WTC11 (cell line): ENCODE measurements around the gene HECW1. TPM values are rescaled to one million over a fixed set of nuclear protein-coding genes. Genes with fewer than 3 reads are reported as not detected.
"Not testable (repeated sequence)": the region's sequence is repeated elsewhere in the genome, so short reads cannot be mapped to it uniquely, and the experiment has no call there.

Experiments used
- ATAC-seq: fragments of 200-7000 bp; cut with Tn5 transposase; 2 replicates; pipeline ENCODE4 v1.10.0; 2021; ENCODE audit warnings: mild to moderate bottlenecking, moderate library complexity
- CTCF ChIA-PET: fragments of 300-600 bp; sonication (Branson Sonifier 250); formaldehyde crosslinking; loops from one replicate; lab custom pipeline; 2021; ENCODE audit warnings: antibody characterized with exemption; lab: Charles Lee
- POLR2A ChIA-PET: fragments of 350-600 bp; sonication (Branson Sonifier 250); formaldehyde crosslinking; loops from one replicate; lab custom pipeline; 2021; ENCODE audit warnings: antibody characterized with exemption; lab: Charles Lee
- DNase-seq: peaks from one replicate; pipeline ENCODE4 v3.0.0; 2021; ENCODE audit warnings: low spot score
- H3K27ac Mint-ChIP-seq: 2 replicates; pipeline ENCODE4 v1.8.0; 2021; ENCODE audit warnings: mixed read lengths
- H3K27me3 Mint-ChIP-seq: 2 replicates; pipeline ENCODE4 v1.8.0; 2021; ENCODE audit warnings: low read depth, mild to moderate bottlenecking, moderate library complexity, mixed read lengths
- H3K36me3 Mint-ChIP-seq: 2 replicates; pipeline ENCODE4 v1.8.0; 2021; ENCODE audit warnings: mixed read lengths
- H3K4me1 Mint-ChIP-seq: 2 replicates; pipeline ENCODE4 v1.8.0; 2022; ENCODE audit warnings: mixed read lengths
- H3K4me3 Mint-ChIP-seq: 2 replicates; pipeline ENCODE4 v1.8.0; 2021; ENCODE audit warnings: mild to moderate bottlenecking, moderate library complexity, mixed read lengths
- H3K9me3 Mint-ChIP-seq: 2 replicates; pipeline ENCODE4 v1.8.0; 2021; ENCODE audit warnings: mixed read lengths
- FOXJ3 ChIP-seq: sonication (generic); formaldehyde crosslinking; IDR thresholded peaks from 2 replicates; pipeline ENCODE4 v1.9.0; 2021; ENCODE audit warnings: missing genetic modification reagents, mild to moderate bottlenecking, borderline replicate concordance
- GTF2I ChIP-seq: fragments of 250-450 bp; sonication (Bioruptor Pico); conservative IDR thresholded peaks from 2 replicates; pipeline ENCODE4 v1.4.0; 2021; ENCODE audit warnings: mild to moderate bottlenecking
- NFATC4 ChIP-seq: fragments of 250-450 bp; sonication (Bioruptor Pico); IDR thresholded peaks from 2 replicates; pipeline ENCODE4 v1.9.0; 2021; ENCODE audit warnings: mild to moderate bottlenecking
- NR1H2 ChIP-seq: sonication (generic); formaldehyde crosslinking; IDR thresholded peaks from 2 replicates; pipeline ENCODE4 v1.9.0; 2021; ENCODE audit warnings: mild to moderate bottlenecking, moderate library complexity, missing genetic modification reagents
- TCF7 ChIP-seq: sonication (generic); formaldehyde crosslinking; IDR thresholded peaks from 2 replicates; pipeline ENCODE4 v1.8.0; 2022; ENCODE audit warnings: mild to moderate bottlenecking, low read depth, missing genetic modification reagents, moderate library complexity
- TEAD4 ChIP-seq: sonication (generic); formaldehyde crosslinking; IDR thresholded peaks from 2 replicates; pipeline ENCODE4 v1.8.0; 2022; ENCODE audit warnings: mild to moderate bottlenecking, missing genetic modification reagents
- ZBTB21 ChIP-seq: sonication (generic); formaldehyde crosslinking; IDR thresholded peaks from 2 replicates; pipeline ENCODE4 v1.8.1; 2023; ENCODE audit warnings: mild to moderate bottlenecking, missing genetic modification reagents, borderline replicate concordance
- ZNF121 ChIP-seq: sonication (generic); formaldehyde crosslinking; IDR thresholded peaks from 2 replicates; pipeline ENCODE4 v1.8.0; 2023; ENCODE audit warnings: missing genetic modification reagents
- ZNF219 ChIP-seq: sonication (generic); formaldehyde crosslinking; IDR thresholded peaks from 2 replicates; pipeline ENCODE4 v1.8.0; 2023; ENCODE audit warnings: missing genetic modification reagents, mild to moderate bottlenecking, borderline replicate concordance
- ZNF232 ChIP-seq: sonication (generic); formaldehyde crosslinking; IDR thresholded peaks from 2 replicates; pipeline ENCODE4 v1.8.0; 2022; ENCODE audit warnings: mild to moderate bottlenecking, missing genetic modification reagents
- ZNF317 ChIP-seq: sonication (generic); formaldehyde crosslinking; IDR thresholded peaks from 2 replicates; pipeline ENCODE4 v1.8.1; 2023; ENCODE audit warnings: low read depth, mild to moderate bottlenecking, moderate library complexity, missing genetic modification reagents, borderline replicate concordance
- total RNA-seq: library from RNA; stranded (reverse); gene quantifications from 3 replicates; pipeline ENCODE4 v1.2.3, GENCODE V29; 2021
- TF ChIP-seq, protein P1 (sequence below): sonication (generic); formaldehyde crosslinking; IDR thresholded peaks from 2 replicates; pipeline ENCODE4 v1.8.0; 2023; ENCODE audit warnings: mild to moderate bottlenecking, missing genetic modification reagents
- TF ChIP-seq, protein P2 (sequence below): sonication (generic); formaldehyde crosslinking; IDR thresholded peaks from 2 replicates; pipeline ENCODE4 v1.8.1; 2023; ENCODE audit warnings: mild to moderate bottlenecking, missing genetic modification reagents, moderate library complexity
- TF ChIP-seq, protein P3 (sequence below): sonication (generic); formaldehyde crosslinking; IDR thresholded peaks from 2 replicates; pipeline ENCODE4 v1.8.1; 2023; ENCODE audit warnings: mild to moderate bottlenecking, moderate library complexity, missing genetic modification reagents
- TF ChIP-seq, protein P4 (sequence below): sonication (generic); formaldehyde crosslinking; IDR thresholded peaks from 2 replicates; pipeline ENCODE4 v1.8.1; 2023; ENCODE audit warnings: mild to moderate bottlenecking, missing genetic modification reagents, moderate library complexity
- TF ChIP-seq, protein P5 (sequence below): sonication (generic); formaldehyde crosslinking; IDR thresholded peaks from 2 replicates; pipeline ENCODE4 v1.8.0; 2023; ENCODE audit warnings: missing genetic modification reagents
- TF ChIP-seq, protein P6 (sequence below): sonication (generic); formaldehyde crosslinking; IDR thresholded peaks from 2 replicates; pipeline ENCODE4 v1.8.0; 2022; ENCODE audit warnings: mild to moderate bottlenecking, missing genetic modification reagents
- TF ChIP-seq, protein P7 (sequence below): fragments of 250-450 bp; sonication (Bioruptor Pico); IDR thresholded peaks from 2 replicates; pipeline ENCODE4 v1.9.0; 2021; ENCODE audit warnings: mild to moderate bottlenecking, borderline replicate concordance

The HECW1 gene
- total RNA-seq, 1 experiment from 2014 or later = 6.1 TPM

DNA sequence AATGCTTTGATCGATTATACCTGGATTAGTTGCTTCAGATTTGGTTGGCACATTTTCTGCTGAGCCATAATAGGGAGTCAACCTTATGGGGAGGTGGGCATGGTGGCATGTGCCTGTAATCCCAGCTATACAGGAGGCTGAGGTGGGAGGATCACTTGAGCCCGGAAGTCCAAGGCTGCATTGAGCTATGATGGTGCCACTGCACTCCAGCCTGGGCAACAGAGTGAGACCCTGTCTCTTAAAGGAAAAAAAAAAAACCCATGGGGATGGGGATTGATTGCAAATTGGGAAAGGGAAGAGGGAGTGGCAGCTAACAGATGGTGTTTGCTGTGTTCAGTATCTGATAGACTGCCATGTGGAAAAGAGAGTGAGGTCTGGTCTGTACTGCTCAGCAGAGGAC lies 481.6 kb downstream of the HECW1 start:
- ATAC-seq (no peak), DNase-seq (no peak)
- H3K4me3 Mint-ChIP-seq = no peak overlapping the region
- TF ChIP-seq ZNF121 (CRISPR knock-in tag) (peak; percentile 87; the same call in 1 of the 2 replicates), TCF7 (no peak)
- TF ChIP-seq, all 79 proteins: peak for 1
- Mint-ChIP-seq H3K9me3 (no peaks in the 10 kb centered on the region), H3K4me1 (peaks cover 7% of the 10 kb centered on the region), H3K27me3 (no peaks in the 10 kb centered on the region), H3K36me3 (peaks cover 5% of the 10 kb centered on the region), H3K27ac (no peak overlapping the region)
- POLR2A ChIA-PET = no interaction called here
- CTCF ChIA-PET = interaction anchor here (2.1 kb wide), 1 partner anchor 11 kb away, joined by 13 read pairs; the partner anchor contains the start of gene STK17A

DNA sequence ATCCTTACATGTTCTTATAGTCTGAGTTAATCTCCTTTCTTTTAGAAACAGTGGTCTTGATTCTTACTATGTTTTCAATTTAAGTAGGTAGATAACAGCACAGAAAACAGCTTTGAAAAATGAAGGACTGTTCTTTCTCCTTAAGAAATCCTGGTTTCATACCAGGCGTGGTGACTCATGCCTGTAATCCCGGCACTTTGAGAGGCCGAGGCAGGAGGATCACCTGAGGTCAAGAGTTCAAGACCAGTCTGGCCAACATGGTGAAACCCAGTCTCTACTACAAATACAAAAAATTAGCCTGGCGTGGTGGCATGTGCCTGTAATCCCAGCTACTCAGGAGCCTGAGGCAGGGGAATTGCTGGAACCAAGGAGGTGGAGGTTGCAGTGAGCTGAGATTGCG lies 484.0 kb downstream of the HECW1 start:
- H3K36me3 Mint-ChIP-seq, H3K9me3 Mint-ChIP-seq, H3K4me3 Mint-ChIP-seq, POLR2A ChIA-PET, H3K27me3 Mint-ChIP-seq, DNase-seq, H3K27ac Mint-ChIP-seq, ATAC-seq, H3K4me1 Mint-ChIP-seq: not testable (repeated sequence)
- CTCF ChIA-PET = interaction anchor here (1.3 kb wide), 1 partner anchor 14 kb away, joined by 8 read pairs; the partner anchor contains the start of gene STK17A

DNA sequence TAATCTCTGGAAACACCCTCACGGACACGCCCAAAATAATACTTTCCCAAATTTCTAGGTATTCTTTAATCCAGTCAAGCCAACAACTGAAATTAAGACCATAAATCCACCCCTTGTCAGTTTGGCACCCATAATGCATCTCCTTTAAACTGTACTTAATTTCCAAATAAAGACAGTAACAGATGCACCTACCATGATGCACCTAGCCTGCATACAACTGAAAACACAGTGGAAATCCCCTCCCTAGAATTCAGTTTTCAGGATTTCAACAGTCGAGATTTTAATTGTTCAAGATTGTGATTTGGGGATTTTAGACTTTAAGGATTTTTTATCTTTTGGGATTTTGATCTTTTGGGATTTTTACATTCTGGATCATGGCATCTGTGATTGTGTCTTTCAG lies 487.6 kb downstream of the HECW1 start:
- TF ChIP-seq FOXJ3 (CRISPR knock-in tag) (no peak), ZNF219 (CRISPR knock-in tag) (no peak), TEAD4 (CRISPR knock-in tag) (no peak), ZNF317 (no peak), GTF2I (CRISPR knock-in tag) (no peak), NR1H2 (CRISPR knock-in tag) (no peak), ZBTB21 (no peak), ZNF232 (CRISPR knock-in tag) (no peak), NFATC4 (CRISPR knock-in tag) (no peak), ZNF121 (CRISPR knock-in tag) (no peak)
- TF ChIP-seq, protein P1, sequence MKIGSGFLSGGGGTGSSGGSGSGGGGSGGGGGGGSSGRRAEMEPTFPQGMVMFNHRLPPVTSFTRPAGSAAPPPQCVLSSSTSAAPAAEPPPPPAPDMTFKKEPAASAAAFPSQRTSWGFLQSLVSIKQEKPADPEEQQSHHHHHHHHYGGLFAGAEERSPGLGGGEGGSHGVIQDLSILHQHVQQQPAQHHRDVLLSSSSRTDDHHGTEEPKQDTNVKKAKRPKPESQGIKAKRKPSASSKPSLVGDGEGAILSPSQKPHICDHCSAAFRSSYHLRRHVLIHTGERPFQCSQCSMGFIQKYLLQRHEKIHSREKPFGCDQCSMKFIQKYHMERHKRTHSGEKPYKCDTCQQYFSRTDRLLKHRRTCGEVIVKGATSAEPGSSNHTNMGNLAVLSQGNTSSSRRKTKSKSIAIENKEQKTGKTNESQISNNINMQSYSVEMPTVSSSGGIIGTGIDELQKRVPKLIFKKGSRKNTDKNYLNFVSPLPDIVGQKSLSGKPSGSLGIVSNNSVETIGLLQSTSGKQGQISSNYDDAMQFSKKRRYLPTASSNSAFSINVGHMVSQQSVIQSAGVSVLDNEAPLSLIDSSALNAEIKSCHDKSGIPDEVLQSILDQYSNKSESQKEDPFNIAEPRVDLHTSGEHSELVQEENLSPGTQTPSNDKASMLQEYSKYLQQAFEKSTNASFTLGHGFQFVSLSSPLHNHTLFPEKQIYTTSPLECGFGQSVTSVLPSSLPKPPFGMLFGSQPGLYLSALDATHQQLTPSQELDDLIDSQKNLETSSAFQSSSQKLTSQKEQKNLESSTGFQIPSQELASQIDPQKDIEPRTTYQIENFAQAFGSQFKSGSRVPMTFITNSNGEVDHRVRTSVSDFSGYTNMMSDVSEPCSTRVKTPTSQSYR (CRISPR knock-in tag) = no peak
- TF ChIP-seq, protein P2, sequence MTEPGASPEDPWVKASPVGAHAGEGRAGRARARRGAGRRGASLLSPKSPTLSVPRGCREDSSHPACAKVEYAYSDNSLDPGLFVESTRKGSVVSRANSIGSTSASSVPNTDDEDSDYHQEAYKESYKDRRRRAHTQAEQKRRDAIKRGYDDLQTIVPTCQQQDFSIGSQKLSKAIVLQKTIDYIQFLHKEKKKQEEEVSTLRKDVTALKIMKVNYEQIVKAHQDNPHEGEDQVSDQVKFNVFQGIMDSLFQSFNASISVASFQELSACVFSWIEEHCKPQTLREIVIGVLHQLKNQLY (CRISPR knock-in tag) = no peak
- TF ChIP-seq, protein P3, sequence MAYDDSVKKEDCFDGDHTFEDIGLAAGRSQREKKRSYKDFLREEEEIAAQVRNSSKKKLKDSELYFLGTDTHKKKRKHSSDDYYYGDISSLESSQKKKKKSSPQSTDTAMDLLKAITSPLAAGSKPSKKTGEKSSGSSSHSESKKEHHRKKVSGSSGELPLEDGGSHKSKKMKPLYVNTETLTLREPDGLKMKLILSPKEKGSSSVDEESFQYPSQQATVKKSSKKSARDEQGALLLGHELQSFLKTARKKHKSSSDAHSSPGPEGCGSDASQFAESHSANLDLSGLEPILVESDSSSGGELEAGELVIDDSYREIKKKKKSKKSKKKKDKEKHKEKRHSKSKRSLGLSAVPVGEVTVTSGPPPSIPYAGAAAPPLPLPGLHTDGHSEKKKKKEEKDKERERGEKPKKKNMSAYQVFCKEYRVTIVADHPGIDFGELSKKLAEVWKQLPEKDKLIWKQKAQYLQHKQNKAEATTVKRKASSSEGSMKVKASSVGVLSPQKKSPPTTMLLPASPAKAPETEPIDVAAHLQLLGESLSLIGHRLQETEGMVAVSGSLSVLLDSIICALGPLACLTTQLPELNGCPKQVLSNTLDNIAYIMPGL = no peak
- TF ChIP-seq, protein P4, sequence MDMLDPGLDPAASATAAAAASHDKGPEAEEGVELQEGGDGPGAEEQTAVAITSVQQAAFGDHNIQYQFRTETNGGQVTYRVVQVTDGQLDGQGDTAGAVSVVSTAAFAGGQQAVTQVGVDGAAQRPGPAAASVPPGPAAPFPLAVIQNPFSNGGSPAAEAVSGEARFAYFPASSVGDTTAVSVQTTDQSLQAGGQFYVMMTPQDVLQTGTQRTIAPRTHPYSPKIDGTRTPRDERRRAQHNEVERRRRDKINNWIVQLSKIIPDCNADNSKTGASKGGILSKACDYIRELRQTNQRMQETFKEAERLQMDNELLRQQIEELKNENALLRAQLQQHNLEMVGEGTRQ = no peak
- TF ChIP-seq, protein P5, sequence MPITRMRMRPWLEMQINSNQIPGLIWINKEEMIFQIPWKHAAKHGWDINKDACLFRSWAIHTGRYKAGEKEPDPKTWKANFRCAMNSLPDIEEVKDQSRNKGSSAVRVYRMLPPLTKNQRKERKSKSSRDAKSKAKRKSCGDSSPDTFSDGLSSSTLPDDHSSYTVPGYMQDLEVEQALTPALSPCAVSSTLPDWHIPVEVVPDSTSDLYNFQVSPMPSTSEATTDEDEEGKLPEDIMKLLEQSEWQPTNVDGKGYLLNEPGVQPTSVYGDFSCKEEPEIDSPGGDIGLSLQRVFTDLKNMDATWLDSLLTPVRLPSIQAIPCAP = no peak
- TF ChIP-seq, protein P6, sequence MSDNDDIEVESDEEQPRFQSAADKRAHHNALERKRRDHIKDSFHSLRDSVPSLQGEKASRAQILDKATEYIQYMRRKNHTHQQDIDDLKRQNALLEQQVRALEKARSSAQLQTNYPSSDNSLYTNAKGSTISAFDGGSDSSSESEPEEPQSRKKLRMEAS (CRISPR knock-in tag) = no peak
- TF ChIP-seq, protein P7, sequence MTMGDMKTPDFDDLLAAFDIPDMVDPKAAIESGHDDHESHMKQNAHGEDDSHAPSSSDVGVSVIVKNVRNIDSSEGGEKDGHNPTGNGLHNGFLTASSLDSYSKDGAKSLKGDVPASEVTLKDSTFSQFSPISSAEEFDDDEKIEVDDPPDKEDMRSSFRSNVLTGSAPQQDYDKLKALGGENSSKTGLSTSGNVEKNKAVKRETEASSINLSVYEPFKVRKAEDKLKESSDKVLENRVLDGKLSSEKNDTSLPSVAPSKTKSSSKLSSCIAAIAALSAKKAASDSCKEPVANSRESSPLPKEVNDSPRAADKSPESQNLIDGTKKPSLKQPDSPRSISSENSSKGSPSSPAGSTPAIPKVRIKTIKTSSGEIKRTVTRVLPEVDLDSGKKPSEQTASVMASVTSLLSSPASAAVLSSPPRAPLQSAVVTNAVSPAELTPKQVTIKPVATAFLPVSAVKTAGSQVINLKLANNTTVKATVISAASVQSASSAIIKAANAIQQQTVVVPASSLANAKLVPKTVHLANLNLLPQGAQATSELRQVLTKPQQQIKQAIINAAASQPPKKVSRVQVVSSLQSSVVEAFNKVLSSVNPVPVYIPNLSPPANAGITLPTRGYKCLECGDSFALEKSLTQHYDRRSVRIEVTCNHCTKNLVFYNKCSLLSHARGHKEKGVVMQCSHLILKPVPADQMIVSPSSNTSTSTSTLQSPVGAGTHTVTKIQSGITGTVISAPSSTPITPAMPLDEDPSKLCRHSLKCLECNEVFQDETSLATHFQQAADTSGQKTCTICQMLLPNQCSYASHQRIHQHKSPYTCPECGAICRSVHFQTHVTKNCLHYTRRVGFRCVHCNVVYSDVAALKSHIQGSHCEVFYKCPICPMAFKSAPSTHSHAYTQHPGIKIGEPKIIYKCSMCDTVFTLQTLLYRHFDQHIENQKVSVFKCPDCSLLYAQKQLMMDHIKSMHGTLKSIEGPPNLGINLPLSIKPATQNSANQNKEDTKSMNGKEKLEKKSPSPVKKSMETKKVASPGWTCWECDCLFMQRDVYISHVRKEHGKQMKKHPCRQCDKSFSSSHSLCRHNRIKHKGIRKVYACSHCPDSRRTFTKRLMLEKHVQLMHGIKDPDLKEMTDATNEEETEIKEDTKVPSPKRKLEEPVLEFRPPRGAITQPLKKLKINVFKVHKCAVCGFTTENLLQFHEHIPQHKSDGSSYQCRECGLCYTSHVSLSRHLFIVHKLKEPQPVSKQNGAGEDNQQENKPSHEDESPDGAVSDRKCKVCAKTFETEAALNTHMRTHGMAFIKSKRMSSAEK (CRISPR knock-in tag) = no peak
- Mint-ChIP-seq H3K4me1 (no peaks in the 10 kb centered on the region), H3K4me3 (no peak overlapping the region), H3K36me3 (peaks cover 18% of the 10 kb centered on the region), H3K9me3 (peaks cover 10% of the 10 kb centered on the region), H3K27ac (no peak overlapping the region), H3K27me3 (no peaks in the 10 kb centered on the region)
- ChIA-PET CTCF (no interaction called here), POLR2A (no interaction called here)
- DNase-seq (no peak), ATAC-seq (no peak)
